GM12865 (cell line): ENCODE results near the gene GALNT6.
"Not testable (repeated sequence)": the region's sequence is repeated elsewhere in the genome, so short reads cannot be mapped to it uniquely, and the experiment has no call there.

Experiments
- DNase-seq: peaks from one replicate; pipeline ENCODE4 v3.0.0; 2010; ENCODE audit warnings: low read depth
- H3K4me3 ChIP-seq: 2 replicates; pipeline ENCODE4 v1.5.1; 2011; ENCODE audit warnings: mild to moderate bottlenecking, low read depth, low read length, control low read depth
- CTCF ChIP-seq: IDR thresholded peaks from 2 replicates; pipeline ENCODE4 v1.5.1; 2011; ENCODE audit warnings: low read length, control low read depth, low read depth, inconsistent platforms; ENCODE audit not compliant: insufficient read depth; ENCODE audit errors: missing control alignments

GALNT6 gene

GRCh38 chr12:51320311-51320694 is 70.9 kb downstream of the GALNT6 start:
- no peak overlapping the region for H3K4me3 ChIP-seq
- DNase-seq: no peak
- TF ChIP-seq CTCF: no peak

GRCh38 chr12:51318846-51319599 is 72.2 kb downstream of the GALNT6 start:
- peak; percentile 79 for DNase-seq
- no peak overlapping the region for H3K4me3 ChIP-seq
- TF ChIP-seq CTCF: no peak

GRCh38 chr12:51318057-51318806 is 73.0 kb downstream of the GALNT6 start:
- H3K4me3 ChIP-seq, DNase-seq: not testable (repeated sequence)

GRCh38 chr12:51311389-51311788 is 79.8 kb downstream of the GALNT6 start:
- TF ChIP-seq CTCF: no peak
- H3K4me3 ChIP-seq: no peak overlapping the region
- DNase-seq: no peak

- DNase-seq: no peak
- H3K4me3 ChIP-seq: no peak overlapping the region
- TF ChIP-seq CTCF: no peak
Measured at GRCh38 chr12:51307655-51308593, 83.3 kb downstream of the GALNT6 start.

GRCh38 chr12:51306507-51306906 is 84.7 kb downstream of the GALNT6 start:
- no peak for TF ChIP-seq CTCF
- H3K4me3 ChIP-seq: no peak overlapping the region
- DNase-seq: no peak
